ENCODE measurements around the gene POLR2E. TPM values are rescaled to one million over a fixed set of nuclear protein-coding genes. Genes with fewer than 3 reads are reported as not detected.

Gene POLR2E
- total RNA-seq, 1 experiment from 2014 or later, result 261 TPM

GRCh38 chr19:1107661-1108261 is 12.6 kb upstream of the POLR2E start:
- TF ChIP-seq CTCF (conservative IDR thresholded peaks at IDR 0.05), result no peak

More at GRCh38 chr19:1107661-1108261, 12.6 kb upstream of the POLR2E start:
- no peak overlapping the region for H2AFZ ChIP-seq (ENCODE audit: low read length)
- no peak overlapping the region for H3K4ac ChIP-seq (ENCODE audit: low read depth, low read length)
- no peak overlapping the region for H3K27ac ChIP-seq (ENCODE audit: insufficient read length, low read depth, low read length)
- H3K18ac ChIP-seq (ENCODE audit: insufficient read length, low read depth, low read length), result no peak overlapping the region
- Mint-ChIP-seq H3K36me3 (ENCODE audit: insufficient read depth in 1 of 3, low read depth in 3 of 3) (peaks cover 0 to 19% (median 7%) of the 10 kb centered on the region in 3 experiments; a peak in 3 of 7 replicates), H3K4me1 (peaks cover 2 to 14% of the 10 kb centered on the region in 2 experiments; a peak in 3 of 4 replicates), H3K4me3 (no peak overlapping the region), H3K9me3 (no peaks in the 10 kb centered on the region), H3K27me3 (ENCODE audit: low read depth) (peaks cover 1% of the 10 kb centered on the region), H3K27ac (no peak overlapping the region)
- no peak overlapping the region for H2BK12ac ChIP-seq (ENCODE audit: insufficient read length, low read depth, low read length)
- no peak overlapping the region for H2AK5ac ChIP-seq (ENCODE audit: insufficient read length, low read length)
- H3K56ac ChIP-seq (ENCODE audit: insufficient read length, low read depth, low read length), result no peak overlapping the region
- H3K9me3 ChIP-seq (ENCODE audit: control insufficient read depth, low read depth, low read length), result no peaks in the 10 kb centered on the region
- H2BK5ac ChIP-seq (ENCODE audit: insufficient read length, low read length), result no peak overlapping the region
- no peak overlapping the region for H2BK15ac ChIP-seq (ENCODE audit: low read depth, low read length)
- H4K91ac ChIP-seq (ENCODE audit: insufficient read length, low read depth, low read length), result no peak overlapping the region
- no peak overlapping the region for H3K23ac ChIP-seq (ENCODE audit: insufficient read length, low read depth, low read length)
- H3K79me1 ChIP-seq (ENCODE audit: insufficient read depth, low read depth, low read length, poor library complexity, severe bottlenecking), result no peaks in the 10 kb centered on the region
- no peak overlapping the region for H3K14ac ChIP-seq (ENCODE audit: insufficient read depth, low read length)
- no peak overlapping the region for H3K9ac ChIP-seq (ENCODE audit: extremely low read depth, insufficient read length, low read length)
- no peak overlapping the region for H4K5ac ChIP-seq (ENCODE audit: insufficient read length, low read depth, low read length)
- DNase-seq, result no peak
- H3K79me2 ChIP-seq (ENCODE audit: insufficient read depth, low read length), result no peaks in the 10 kb centered on the region; the same call in 1 of the 2 replicates
- no peaks in the 10 kb centered on the region for H3K23me2 ChIP-seq (ENCODE audit: insufficient read length, low read depth, low read length, poor library complexity, severe bottlenecking)
- no peak overlapping the region for H3K4me2 ChIP-seq (ENCODE audit: insufficient read depth, insufficient read length, low read length)
- no peaks in the 10 kb centered on the region for H4K20me1 ChIP-seq (ENCODE audit: control insufficient read depth, insufficient read depth, insufficient read length)
- no peak overlapping the region for H2BK120ac ChIP-seq (ENCODE audit: low read depth, low read length, poor library complexity, severe bottlenecking)
- WGBS (ENCODE audit: extremely low coverage, insufficient read length, low lambda C conversion rate), result no CpG with 5 or more reads among the region's 25 CpGs
- H3K4me1 ChIP-seq (ENCODE audit: insufficient read depth, low read length), result no peaks in the 10 kb centered on the region
- H3T11ph ChIP-seq (ENCODE audit: low read length), result no peak overlapping the region
- H4K8ac ChIP-seq (replicated peaks; ENCODE audit: insufficient read length, low read depth, low read length), result no peak overlapping the region
- no peaks in the 10 kb centered on the region for H3K27me3 ChIP-seq (ENCODE audit: insufficient read depth, low read length)
- no peak overlapping the region for H2BK20ac ChIP-seq (ENCODE audit: low read depth, low read length, poor library complexity, severe bottlenecking)
